ENCODE measurements around the gene PARD6A.
"Not testable (repeated sequence)": the region's sequence is repeated elsewhere in the genome, so short reads cannot be mapped to it uniquely, and the experiment has no call there.

Gene PARD6A

DNA sequence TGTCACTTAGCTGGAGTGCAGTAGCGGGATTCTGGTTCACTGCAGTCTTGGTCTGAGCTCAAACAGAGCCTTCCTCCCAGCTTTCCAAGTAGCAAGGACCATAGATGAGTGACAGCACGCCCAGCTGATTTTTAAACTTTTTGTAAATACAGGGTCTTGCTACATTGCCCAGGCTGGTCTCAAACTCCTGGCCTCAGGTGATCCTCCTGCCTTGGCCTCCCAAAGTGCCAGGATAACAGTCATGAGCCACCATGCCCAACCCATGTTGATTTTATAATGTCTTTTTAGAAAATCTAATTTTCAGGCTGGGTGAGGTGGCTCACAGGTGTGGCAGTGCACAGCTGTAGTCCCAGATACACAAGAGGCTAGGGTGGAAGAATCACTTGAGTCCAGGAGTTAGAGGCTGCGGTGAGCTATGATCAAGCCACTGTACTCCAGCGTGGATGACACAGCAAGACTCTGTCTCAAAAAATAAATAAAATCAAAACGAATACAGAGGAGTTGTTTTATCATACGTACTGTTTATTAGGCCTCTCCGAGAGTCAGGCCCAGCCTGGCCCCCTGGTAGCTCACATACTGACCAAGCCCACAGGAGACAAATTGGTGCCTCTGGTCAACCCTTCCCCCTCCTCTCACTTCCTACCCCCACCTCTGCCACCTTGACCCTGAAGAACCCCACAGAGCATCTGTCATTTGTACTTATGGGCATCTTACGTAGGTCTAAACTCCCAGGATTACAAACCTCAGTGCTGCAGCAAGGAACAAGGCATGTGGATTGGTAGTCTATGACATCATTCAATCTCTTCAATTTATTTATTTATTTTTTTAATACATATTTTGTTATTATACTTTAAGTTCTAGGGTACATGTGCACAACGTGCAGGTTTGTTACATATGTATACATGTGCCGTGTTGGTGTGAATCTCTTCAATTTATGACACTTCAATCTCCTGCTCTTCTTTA, 19.5 kb downstream of the PARD6A start:
- TF ChIP-seq CTCF (IDR thresholded peaks at IDR 0.05; ENCODE audit: low read depth, low read length), result no peak
- no peak overlapping the region for H3K4me3 ChIP-seq (ENCODE audit: low read depth, low read length)

DNA sequence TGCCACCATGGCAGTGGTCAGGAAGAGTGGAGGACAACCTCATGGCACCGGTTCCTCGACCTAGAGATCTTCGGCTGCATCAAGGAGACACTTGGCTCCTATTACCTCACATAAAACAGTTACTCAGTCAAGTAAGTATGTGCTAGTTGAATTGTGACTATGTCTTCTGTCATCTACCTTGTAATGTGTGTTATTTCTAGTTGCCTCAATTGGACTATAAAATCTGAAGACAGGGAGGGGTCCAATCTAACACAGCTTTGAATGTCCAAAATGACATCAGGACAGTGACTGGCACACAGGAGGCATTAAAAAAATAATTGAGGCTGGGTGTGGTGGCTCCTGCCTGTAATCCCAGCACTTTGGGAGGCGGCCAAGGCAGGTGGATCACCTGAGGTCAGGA, 23.0 kb downstream of the PARD6A start:
- H3K4me3 ChIP-seq (ENCODE audit: low read depth, low read length), result no peak overlapping the region
- TF ChIP-seq CTCF (IDR thresholded peaks at IDR 0.05; ENCODE audit: low read depth, low read length), result no peak

DNA sequence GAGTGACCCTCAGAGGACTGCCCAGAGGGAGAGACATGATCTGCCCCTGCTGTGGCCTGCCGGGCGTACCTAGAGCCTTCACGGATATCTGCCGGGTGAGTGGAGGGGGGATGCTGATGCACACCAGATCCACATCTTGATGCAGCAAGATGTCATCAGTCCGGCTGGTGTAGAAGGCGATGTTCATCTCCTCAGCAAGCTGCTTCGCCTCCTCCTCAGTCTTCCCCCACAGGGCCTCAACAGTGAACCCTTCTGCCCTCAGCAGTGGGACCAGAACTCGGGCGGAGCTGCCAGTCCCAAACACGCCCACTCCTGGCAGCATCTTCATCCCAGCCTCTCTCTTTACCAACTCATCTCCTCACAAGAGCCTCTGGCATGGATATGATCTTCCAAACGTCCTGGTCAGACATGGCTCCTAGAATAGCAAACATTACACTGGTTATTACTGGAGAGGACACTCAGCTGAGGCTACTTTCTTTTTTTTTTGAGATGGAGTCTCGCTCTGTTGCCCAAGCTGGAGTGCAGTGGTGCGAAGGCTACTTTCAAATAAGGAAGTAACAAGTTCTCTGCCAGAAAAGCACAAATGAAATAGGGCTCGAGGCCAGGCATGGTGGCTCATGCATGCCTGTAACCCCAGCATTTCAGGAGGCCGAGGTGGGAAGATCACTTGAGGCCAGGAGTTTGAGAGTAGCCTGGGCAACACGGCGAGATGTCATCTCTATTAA, 24.8 kb downstream of the PARD6A start:
- no peak for TF ChIP-seq CTCF (IDR thresholded peaks at IDR 0.05; ENCODE audit: low read depth, low read length)
- H3K4me3 ChIP-seq (ENCODE audit: low read depth, low read length), result no peak overlapping the region

- H3K4me3 ChIP-seq (ENCODE audit: low read depth, low read length), result not testable (repeated sequence)
Measured at GRCh38 chr16:67693517-67694285, 32.9 kb downstream of the PARD6A start.

DNA sequence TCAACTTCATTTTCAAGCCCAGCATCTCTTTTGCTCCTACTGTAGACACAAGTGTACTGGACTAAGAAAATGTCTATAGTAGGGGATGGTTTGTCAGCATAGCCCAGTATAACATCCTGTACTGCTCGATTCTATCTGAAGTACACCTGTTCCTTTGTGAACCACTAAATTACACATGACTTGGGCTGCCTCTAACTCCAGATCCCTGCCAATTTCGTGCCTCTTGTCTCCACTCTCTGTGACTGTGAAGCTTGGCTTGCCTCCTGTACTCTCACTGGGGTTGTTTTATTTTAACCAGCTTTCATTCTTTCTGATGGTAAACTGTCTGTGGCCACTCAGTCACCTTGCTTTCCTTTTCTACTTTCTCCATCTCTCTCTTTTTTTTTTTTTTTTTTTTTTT, 33.9 kb downstream of the PARD6A start:
- TF ChIP-seq CTCF (IDR thresholded peaks at IDR 0.05; ENCODE audit: low read depth, low read length), result no peak

DNA sequence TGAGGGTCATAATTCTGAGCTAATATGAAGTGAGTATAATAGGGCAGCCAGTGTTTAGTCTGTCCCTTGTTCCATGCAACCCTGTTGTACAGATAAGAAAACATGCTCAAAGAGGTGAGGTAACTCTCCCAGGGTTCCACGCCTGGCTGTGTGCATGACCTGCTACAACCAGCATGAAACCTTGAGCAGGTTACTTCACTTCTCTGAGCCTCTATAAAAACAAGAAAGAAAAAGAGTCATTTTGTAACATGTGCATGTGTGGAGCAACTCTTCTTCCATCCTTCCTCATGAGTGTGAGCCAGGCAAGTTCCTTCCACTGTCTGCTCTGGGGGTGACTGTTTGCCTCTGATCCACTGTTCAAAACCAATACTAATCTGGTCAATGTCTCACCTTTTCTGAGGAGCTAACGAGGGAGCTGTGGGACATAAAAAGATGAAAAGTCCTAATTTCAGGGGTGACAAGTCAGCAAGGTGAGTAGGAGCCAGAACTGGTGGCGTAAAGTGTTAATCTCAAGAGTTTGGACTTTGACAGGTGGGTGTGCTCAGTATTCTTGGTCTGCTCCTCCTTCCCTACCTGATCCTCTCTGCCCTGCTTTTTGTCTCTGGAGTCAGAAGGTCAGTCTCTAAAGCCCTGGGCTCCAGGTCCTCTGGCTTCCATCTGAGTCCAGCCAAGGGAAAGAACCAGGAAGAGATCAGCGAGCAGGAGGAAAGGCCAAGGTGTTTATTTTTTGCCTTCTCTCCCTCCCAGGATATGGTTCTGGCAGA, 36.8 kb downstream of the PARD6A start:
- no peak overlapping the region for H3K4me3 ChIP-seq (ENCODE audit: low read depth, low read length)
- no peak for TF ChIP-seq CTCF (IDR thresholded peaks at IDR 0.05; ENCODE audit: low read depth, low read length)

More for the DNA sequence above, 33.9 kb downstream of the PARD6A start:
- no peak overlapping the region for H3K4me3 ChIP-seq (ENCODE audit: low read depth, low read length)

DNA sequence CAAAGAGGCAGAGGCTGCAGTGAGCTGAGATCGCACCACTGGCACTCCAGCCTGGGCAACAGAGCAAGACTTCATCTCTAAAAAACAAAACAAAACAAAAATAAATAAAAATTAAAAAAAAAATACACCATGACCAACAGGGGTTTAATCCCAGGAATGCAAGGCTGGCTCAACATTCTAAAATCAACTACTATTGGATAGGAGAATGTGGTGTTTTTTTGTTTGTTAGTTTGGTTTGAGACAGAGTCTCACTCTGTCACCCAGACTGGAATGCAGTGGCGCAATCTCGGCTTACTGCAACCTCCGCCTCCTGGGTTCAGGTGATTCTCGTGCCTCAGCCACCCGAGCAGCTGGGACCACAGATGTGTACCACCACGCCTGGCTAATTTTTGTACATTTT, 38.5 kb downstream of the PARD6A start:
- H3K4me3 ChIP-seq (ENCODE audit: low read depth, low read length), result no peak overlapping the region
- TF ChIP-seq CTCF (IDR thresholded peaks at IDR 0.05; ENCODE audit: low read depth, low read length), result no peak

Data from WI38 (cell line).